NCI-H2029 treated with DMSO at 0.1 percent for 48 hours (cell line): ENCODE results near the gene SRRD.
"Not testable (repeated sequence)": the region's sequence is repeated elsewhere in the genome, so short reads cannot be mapped to it uniquely, and the experiment has no call there.

Experiments used
- DNase-seq: peaks from one replicate; lab custom pipeline; 2025; lab: John Stamatoyannopoulos, UW

The SRRD gene, protein sequence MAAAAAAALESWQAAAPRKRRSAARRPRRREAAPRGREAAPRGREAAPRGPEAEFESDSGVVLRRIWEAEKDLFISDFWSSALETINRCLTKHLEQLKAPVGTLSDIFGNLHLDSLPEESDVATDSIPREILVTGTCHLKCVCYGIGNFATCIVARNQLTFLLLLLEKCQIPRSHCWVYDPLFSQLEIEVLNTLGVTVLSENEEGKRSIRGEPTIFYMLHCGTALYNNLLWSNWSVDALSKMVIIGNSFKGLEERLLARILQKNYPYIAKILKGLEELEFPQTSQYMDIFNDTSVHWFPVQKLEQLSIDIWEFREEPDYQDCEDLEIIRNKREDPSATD

DNA sequence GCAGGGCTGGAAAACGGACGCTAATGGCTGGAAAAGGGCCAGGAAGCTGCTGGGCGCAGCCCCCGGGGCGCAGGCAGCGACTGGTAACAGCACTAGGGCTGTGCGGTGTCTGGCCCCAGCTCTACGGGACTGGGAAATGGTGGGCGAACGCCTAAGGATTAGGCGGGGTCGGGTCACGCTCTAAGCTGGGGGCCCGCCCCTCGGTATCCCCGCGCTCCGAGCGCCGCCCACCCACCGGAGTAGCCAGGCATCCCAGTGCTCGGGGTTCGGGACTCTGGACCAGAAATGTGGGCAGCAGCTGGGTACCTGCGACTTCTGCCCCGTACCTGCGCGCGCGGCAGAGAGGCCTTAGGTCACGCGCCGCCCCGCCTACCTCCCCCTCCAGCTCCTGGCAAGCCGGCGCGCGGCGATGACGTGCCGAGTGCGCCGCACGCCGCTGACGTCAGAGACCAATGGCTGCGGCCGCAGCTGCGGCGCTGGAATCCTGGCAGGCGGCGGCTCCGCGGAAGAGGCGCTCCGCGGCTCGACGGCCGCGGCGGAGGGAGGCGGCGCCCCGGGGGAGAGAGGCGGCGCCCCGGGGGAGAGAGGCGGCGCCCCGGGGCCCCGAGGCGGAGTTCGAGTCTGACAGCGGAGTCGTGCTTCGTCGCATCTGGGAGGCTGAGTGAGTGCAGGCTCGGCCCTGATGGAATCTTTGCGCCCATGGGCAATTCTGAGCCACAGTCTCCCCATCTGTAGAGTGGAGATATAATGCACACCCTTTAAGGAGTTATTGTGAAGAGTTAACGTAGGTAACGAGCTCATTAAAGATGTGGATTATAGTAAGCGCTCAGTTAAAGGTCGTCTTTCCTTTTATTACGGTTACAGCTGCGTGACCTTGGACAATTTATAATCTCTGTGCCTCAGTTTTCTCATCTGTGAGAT lies at the start of gene SRRD, which contains the start of gene HPS4:
TSS of gene SRRD (plus strand) at position 439 of the 921 bp plus-strand sequence. CDS start at position 453, 14 bp downstream.
TSS of gene HPS4 (minus strand) at position 345 of the 921 bp plus-strand sequence. CDS start 2,021 bp downstream, outside the sequence.
- peak; percentile 26 for DNase-seq

DNA sequence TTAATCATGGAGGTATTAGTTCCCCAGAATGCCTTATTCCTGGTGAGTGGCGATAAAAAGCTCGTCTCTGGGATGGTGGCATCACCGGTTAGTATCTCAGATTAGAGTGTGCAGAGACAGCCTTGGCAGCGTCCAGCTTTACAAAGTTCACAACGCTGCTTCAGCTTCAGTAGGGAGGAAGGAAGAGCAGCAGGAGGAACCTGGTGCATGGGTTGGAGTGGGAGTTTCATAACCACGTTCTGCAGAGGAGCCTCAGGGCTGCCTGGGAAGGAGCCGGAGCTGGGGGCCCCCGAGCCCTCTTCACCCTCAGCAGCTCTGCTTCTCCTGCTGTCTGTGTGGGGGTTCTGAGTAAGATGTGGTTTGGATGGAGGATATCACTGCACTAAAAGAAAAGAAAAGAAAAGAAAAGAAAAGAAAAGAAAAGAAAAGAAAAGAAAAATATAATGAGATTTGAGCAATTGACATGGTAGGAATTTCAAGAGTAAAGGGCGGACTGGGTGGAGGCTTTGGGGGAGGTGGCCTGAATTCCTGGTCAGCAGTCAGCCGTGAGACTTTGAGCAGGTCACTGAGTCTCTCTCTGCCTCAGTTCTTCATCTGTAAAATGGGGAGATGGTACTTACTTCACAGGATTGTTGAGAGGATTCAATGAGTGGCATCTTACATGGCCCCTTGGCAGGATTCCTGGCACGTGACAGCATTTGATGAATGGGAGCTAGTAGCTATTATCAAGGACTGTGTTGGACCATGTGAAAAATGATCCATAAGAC lies 48.2 kb upstream of the SRRD start:
- no peak for DNase-seq

DNA sequence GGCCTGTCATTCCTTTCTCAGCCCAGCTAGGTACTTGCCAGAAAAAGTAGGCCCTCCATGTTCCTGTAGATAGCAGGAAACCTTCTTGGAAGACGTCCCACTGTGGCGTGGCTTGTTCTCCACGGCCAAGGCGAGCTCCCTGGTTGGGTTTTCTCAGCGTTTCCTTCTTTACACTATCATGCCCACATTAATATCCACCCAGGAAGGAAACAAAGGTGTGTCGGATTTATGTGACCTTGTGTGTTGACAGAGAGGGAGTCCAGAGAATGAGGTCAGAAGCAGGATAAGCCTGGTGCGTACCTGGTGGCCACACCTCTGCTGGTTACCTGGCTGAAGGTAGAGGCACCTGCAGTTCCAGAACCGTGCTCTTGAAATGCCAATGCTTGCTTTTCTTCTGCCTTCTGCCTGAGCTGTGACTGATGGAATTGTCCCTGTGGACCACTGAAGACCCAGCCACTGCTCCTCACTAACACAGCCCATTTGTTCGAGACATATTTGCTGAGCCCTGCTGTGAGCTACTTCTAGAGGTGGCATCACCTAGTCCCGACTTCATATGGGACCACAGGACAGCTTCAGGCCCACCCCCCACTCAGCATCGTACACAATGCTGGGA lies 46.7 kb upstream of the SRRD start:
- DNase-seq = no peak

DNA sequence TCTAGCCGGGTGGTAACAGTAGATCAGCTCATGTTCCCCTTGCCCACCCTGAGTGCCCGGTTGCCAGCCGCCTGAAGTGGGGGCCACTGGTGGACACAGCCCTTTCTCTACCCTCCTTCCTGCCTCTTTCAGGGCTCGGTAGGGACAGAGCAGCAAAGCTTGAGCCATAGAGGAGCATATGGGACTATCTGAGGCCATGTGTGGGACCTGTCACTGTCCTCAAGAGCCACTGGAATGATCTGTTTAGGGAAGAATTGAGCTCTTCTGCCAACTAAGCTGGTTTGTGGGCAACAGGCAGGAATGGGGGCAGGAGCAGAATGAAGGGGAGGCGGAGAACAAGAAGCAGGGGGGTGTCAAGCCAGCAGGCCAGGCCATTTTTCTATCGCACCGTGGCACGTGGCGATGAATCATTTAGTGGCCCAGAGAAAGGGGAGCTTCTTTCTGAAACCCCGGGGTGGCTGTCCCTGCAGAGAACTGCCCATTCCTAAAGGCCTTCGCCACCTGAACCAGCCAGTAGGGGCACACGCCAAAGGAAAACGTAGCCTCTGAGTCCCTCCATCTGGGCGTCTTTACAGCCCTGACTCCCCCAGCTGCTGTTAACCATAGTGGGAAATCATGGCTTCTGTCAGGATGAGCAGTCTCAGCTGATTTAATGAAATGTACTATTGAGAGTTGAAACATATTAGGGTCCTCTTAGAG lies 45.8 kb upstream of the SRRD start:
- no peak for DNase-seq

DNA sequence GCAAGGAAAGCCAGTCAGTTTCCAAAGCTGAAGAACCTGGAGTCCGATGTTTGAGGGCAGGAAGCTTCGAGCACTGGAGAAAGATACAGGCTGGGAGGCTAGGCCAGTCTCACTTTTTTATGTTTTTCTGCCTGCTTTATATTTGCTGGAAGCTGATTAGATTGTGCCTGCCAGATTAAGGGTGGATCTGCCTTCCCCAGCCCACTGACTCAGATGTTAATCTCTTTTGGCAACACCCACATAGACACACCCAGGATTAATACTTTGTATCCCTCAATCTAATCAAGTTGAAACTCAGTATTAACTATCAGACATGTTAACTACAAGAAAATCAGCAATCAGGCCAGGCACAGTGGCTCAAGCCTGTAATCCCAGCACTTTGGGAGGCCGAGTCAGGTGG lies 44.9 kb upstream of the SRRD start:
- DNase-seq = not testable (repeated sequence)

DNA sequence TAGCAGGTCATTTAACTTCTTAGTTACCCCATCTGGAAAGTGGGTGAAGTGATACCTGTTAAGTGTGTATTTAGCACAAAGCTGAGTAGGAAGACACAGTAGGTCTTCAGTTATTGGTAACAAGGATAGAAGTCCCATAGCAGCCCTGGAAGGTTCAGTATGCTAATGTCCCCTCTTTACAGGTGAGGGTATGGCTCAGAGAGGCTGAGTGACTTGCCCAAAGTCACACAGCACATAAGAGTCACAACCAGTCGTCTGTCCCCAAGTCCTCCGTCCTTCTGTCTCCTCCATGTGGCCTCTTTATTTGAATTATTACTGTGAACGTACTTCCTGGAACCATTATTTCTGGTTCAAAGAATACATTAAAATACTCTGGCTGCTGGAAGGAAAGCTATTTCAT lies 44.1 kb upstream of the SRRD start:
- no peak for DNase-seq

DNA sequence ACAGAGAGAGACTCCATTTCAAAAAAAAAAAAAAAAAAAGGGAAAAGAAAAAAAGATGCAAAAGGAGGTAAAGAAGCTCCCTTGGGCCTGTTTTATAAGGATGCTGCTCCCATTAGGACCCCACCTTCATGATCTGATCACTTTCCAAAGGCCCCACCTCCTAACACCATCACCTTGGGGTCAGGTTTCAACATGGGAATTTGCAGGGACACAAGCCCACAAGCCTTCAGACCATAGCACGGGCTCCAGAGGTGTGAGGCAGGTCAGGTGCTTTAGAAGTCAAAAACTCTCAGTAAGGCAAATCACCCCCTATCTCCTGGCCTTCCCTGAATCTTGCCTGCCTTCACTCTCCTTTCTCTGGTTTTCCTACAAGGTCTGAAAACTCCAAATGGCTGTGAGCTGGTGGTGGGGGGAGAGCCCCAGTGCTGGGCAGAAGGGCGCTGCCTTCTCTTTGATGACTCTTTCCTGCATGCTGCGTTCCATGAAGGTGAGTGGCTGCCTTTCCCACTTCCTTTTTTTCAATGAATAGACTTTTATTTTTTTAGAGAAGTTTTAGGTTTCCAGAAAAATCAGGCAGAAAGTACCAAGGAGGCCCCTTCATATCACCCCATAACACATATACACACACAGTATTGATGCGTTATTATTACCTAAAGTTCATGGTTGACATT lies 41.5 kb upstream of the SRRD start:
- DNase-seq = no peak

DNA sequence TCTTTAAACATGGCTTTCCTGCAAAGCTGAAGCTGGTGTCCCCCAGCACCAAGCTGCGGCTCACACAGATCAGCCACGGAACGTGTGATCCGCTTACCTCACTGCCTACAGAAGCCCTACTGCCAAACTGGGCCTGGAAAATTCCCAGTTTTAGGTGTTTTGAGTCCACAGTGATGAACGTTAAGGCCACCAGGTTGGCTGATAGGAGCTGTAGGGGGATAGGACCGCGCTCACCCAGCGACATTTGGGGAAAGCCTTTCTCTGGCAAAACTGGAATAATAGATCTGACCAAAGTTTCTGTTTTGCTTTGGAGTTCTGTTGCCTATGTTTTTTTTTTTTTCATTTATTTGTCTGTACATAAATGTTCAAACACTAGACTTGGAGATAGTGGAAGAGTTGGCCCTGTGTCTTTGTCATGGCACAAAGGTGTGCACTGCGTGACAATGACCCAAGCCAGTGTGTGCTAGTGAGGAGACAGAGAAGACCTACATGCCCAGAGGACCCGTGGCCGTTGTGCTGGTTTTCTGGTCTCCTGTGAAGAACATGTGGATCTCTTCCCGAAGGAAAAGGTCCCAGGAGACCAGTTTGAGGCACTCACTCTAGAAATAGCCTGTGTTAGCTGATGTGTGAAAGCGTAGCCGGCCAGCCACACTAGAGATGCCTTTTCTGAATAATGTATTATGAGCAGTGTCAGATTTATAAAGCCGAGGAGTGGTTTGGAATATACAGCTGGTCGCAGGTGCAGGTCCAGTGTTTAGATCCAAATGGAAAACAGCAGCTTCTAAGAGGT lies 39.6 kb upstream of the SRRD start:
- DNase-seq = no peak

DNA sequence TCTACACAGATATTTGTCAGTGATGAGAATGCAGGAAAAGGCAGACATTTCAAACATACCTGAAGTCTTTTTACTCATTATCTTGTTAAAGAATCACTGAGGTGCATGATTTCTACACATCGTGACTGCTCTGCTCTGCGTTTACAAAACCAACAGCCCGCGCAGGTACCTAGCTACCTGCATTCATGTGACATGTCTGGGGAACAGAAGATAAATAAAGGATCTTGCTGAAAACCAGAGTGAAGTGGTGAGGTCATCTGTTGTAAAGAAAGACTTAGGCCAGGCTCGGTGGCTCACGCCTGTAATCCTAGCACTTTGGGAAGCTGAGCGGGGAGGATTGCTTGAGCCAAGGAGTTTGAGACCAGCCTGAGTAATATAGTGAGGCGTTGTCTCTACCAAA lies 38.9 kb upstream of the SRRD start:
- no peak for DNase-seq

DNA sequence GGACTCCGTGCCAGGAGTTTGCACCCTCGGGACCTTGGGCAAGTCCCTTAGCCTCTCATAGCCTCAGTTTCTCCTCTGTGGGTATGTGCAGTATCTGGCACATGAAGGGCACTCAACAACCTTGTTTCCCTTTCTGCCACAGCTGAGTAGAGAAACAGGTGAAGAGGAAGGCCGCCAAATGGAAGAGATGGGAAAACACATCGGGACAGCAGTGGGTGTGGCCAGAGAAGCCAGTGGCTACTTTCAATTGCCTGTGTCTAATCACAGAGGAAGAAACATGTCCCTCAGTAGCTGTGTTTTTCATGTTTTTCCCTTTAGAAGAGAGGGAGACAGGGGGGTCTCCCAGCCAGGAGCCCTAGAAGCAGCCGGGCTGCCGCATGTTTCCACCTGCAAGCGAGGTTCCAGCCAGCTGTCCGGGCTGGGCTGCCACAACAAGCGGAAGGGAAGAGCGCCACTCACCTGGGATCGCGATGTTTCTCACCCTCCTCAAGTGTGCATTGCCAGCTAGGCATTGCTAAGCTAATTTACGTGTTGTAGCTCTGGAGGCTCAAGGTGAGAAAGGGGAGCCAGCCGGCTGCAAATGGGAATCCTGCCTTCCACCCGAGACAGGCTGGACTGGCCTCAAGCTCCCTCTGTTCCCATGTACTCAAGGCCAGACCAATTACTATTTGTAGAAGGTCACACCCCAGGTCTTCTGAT lies 38.0 kb upstream of the SRRD start:
- no peak for DNase-seq

DNA sequence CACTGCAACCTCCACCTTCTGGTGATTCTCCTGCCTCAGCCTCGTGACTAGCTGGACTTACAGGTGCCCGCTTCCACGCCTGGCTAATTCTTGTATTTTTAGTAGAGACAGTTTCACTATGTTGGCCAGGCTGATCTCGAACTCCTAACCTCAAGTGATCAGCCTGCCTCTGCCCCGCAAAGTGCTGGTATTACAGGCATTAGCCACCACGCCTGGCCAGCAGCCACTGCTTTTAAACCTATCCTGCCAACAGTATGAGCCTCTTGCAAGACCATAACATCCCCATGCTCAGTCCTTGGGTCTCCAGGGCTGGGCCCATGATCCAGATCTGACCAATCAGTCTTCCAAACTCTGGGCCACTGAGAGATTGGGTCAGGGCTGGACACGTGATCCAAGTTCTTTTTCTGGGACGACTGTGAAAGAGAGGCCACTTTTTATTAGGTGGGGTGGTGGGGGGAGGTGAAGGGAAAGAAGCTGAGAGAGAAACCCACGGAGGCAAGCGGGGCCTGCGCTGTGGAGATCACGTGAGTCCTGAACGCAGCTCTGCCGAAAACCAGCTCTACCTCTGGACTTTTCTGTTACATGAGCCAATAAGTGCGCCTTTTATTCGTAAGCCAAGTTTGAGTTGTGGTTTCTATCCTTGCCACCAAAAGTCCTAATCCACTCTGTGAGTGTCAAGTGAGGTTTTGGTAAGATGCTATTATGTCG lies 36.7 kb upstream of the SRRD start:
- DNase-seq = no peak

DNA sequence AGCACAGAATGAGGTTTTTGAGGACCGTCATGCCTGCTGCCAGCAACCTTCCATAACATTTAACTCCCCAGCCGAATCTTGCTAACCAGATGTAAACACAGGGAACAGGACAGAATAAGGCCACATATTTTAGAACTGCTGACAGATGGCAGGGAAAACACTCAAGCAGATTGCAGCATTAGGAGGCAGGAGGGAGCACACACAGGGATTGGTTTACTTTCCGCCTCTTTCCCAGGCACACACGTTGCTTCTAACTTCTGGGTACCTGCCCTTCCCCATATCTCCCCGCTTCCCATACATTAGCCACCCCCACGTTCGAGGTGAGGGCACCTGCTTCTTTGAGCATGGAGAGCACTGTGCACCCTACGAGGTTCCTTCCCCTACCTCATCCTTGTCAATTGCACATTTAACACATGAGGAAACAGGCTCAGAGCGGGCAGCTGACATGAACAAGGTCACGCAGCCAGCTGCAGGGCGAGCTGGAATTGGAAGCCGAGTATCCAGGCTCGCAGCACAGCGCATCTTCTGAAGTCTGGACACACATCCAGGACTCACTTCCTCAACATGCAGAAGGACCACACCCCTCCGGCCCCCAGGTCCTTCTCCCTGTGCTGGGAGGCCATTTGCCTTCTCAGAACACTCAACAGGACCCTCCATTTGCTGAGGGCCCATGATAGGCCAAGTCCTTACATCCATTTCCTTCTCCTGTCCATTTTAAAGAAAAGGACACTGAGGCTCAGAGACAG lies 35.9 kb upstream of the SRRD start:
- DNase-seq = no peak

DNA sequence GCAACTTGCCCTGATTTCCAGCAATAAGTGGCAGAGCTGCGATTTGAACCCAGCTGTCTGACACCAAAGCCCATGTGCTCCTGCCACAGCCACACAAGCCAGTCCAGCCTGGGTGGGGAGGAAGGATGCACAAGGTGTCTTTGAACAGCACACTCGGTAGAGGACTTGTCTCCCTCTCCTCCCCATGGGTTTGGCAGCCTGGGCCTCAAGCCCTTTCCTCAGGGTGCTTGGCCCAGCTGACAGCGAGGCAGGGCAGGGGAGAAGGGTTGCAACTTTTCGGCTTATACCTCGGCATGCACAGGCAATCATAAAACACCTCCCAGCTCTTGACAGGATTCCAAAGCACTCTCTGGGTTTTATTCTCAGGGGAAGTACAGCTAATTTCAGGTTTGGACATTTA lies 35.3 kb upstream of the SRRD start:
- DNase-seq = no peak

DNA sequence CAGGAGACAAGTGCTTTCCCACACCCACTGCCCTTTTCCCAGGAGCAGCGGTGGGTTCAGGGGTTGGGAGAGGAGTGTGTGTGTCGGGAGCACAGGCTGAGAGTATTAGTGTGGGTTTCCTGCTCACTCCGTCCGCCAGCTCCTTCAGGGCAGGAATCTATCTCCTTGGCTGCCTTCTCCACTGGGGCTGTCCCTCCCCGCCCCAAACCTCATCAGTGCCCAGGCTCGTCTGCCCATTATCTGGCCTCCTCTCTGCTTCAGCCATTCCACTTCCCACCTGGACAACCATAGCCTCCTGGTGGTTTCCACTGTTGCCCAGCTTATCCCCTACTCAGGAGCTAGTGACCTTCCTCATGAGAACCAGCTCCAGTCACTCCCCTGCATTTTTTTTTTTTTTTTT lies 34.7 kb upstream of the SRRD start:
- no peak for DNase-seq

DNA sequence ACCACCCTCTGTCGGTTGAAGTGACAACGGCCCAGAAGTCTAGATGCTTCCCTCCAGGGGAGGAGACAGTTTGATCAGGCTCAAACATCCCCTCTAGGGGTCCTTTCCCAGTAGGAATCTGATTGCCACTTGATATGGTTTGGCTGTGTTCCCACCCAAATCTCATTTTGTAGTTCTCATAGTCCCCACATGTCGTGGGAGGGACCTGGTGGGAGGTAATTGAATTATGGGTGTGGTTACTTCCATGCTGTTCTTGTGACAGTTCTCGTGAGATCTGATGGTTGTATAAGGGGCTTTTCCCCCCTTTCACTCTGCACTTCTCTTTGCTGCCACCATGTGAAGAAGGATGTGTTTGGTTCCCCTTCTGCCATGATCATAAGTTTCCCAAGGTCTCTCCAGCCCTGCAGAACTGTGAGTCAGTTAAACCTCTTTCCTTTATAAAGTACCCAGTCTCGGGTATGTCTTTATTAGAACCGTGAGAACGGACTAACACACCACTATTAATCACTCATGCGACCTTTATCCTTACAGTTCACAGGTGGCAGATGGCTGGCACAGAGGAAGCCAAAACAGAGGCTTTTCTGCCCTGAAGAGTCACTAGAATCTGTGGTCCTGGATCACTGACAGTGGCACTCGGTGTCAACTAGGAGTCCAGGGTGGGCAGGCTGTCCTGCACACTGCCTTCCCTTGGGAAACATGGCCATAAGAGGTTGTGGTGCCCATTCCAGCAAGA lies 33.1 kb upstream of the SRRD start:
- no peak for DNase-seq

DNA sequence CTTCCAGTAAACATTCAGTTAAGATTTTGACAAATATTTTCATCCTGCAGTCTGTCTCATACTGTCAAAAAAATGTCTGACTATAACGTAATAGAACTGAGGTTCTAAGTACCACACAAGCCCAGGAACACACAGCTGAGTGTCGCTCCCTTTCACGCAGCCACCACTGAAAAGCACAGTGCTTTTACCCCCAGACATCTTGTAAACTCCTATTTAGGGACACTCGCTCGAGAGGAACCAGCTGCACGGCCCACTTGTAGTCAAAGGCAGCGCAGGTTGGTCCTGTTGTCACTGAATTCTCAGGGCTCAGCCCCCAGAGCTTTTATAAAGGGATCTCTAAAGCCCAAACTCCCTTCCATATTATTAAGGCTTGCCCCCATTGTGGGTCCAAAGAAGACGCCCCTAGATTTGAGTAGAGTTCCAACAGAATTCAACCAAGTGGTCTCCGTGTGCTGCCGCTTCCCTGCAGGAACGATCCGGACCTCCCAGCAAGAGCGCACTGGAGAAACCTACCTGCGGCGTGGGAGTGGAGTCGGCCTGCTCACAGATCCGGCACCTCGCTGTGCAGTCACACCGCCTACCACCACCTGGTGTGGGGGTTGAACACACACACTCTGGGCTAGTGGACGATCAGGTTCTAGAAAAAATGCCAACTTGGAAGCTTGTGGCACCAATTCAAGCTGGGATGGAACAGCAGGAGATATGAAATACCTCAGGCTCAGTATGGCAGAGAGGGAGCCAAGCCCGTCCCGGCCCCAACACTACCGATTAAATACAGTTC lies 31.3 kb upstream of the SRRD start:
- DNase-seq = no peak
